GM23338 (cell line): ENCODE data around the gene SRSF1. TPM values are rescaled to one million over a fixed set of nuclear protein-coding genes. Genes with fewer than 3 reads are reported as not detected.

Experiments
- ATAC-seq: fragments of 200-7000 bp; cut with Tn5 transposase; 3 replicates; pipeline ENCODE4 v1.9.1; 2020
- DNase-seq: peaks from one replicate; pipeline ENCODE4 v3.0.0-alpha.2; 2015; ENCODE audit warnings: low spot score
- H2AFZ ChIP-seq: fragments of 200-600 bp; sonication (generic); 2 replicates; pipeline ENCODE4 v1.8.0; 2016; ENCODE audit warnings: antibody characterized with exemption, mild to moderate bottlenecking, moderate library complexity
- H3F3A ChIP-seq: fragments of 200-600 bp; sonication (generic); replicated peaks from 2 replicates; pipeline ENCODE4 v1.8.0; 2017; ENCODE audit warnings: antibody characterized with exemption, mixed run types, low read depth
- H3K27ac ChIP-seq: fragments of 200-600 bp; sonication (generic); 2 replicates; pipeline ENCODE4 v1.6.1; 2016; ENCODE audit warnings: low read depth
- H3K27me3 ChIP-seq: fragments of 200-600 bp; sonication (generic); 2 replicates; pipeline ENCODE4 v1.8.0; 2016; ENCODE audit warnings: mild to moderate bottlenecking, mixed run types, moderate library complexity; ENCODE audit not compliant: insufficient read depth
- H3K36me3 ChIP-seq: fragments of 200-600 bp; sonication (generic); 2 replicates; pipeline ENCODE4 v1.8.0; 2016; ENCODE audit warnings: mild to moderate bottlenecking; ENCODE audit not compliant: insufficient read depth
- H3K4me1 ChIP-seq: fragments of 200-600 bp; sonication (generic); 2 replicates; pipeline ENCODE4 v1.8.0; 2016; ENCODE audit warnings: mild to moderate bottlenecking, moderate library complexity; ENCODE audit not compliant: insufficient read depth
- H3K4me2 ChIP-seq: fragments of 200-600 bp; sonication (generic); 2 replicates; pipeline ENCODE4 v1.7.1; 2017; ENCODE audit warnings: mixed run types
- H3K4me3 ChIP-seq: fragments of 200-600 bp; sonication (generic); 2 replicates; pipeline ENCODE4 v1.6.1; 2016; ENCODE audit warnings: mixed run types
- H3K79me2 ChIP-seq: fragments of 200-600 bp; sonication (generic); replicated peaks from 2 replicates; pipeline ENCODE4 v1.8.0; 2017; ENCODE audit warnings: mild to moderate bottlenecking; ENCODE audit not compliant: insufficient read depth
- H3K9me2 ChIP-seq: fragments of 200-600 bp; sonication (generic); 2 replicates; pipeline ENCODE4 v1.8.0; 2017; ENCODE audit not compliant: insufficient read depth
- H4K20me1 ChIP-seq: fragments of 200-600 bp; sonication (generic); replicated peaks from 2 replicates; pipeline ENCODE4 v1.8.0; 2017; ENCODE audit warnings: mild to moderate bottlenecking; ENCODE audit not compliant: insufficient read depth
- H3K27ac Mint-ChIP-seq: 2 replicates; pipeline ENCODE4 v1.8.0; 2020; ENCODE audit warnings: inconsistent platforms, mild to moderate bottlenecking, moderate library complexity, mixed read lengths
- H3K27me3 Mint-ChIP-seq: 3 replicates; pipeline ENCODE4 v1.8.0; 2022; ENCODE audit warnings: low read depth, mild to moderate bottlenecking, moderate library complexity, mixed read lengths, inconsistent platforms; ENCODE audit not compliant: insufficient read depth, poor library complexity
- H3K36me3 Mint-ChIP-seq: 3 replicates; pipeline ENCODE4 v1.8.0; 2021; ENCODE audit warnings: low read depth, mild to moderate bottlenecking, inconsistent platforms, moderate library complexity, mixed read lengths
- H3K4me1 Mint-ChIP-seq: 3 replicates; pipeline ENCODE4 v1.8.0; 2020; ENCODE audit warnings: mild to moderate bottlenecking, inconsistent platforms, mixed read lengths
- H3K4me3 Mint-ChIP-seq: 3 replicates; pipeline ENCODE4 v1.8.0; 2021; ENCODE audit warnings: moderate library complexity, mild to moderate bottlenecking, inconsistent platforms, mixed read lengths
- H3K9me3 Mint-ChIP-seq: 3 replicates; pipeline ENCODE4 v1.8.0; 2020; ENCODE audit warnings: moderate library complexity, mild to moderate bottlenecking, inconsistent platforms, mixed read lengths
- CREB1 ChIP-seq: fragments of 250-450 bp; sonication (Bioruptor Pico); IDR thresholded peaks from 2 replicates; pipeline ENCODE4 v1.5.0; 2020; ENCODE audit warnings: low read depth, mild to moderate bottlenecking, moderate library complexity
- EZH2 ChIP-seq: fragments of 200-600 bp; sonication (generic); IDR thresholded peaks from one replicate; pipeline ENCODE4 v1.8.0; 2017; ENCODE audit warnings: antibody characterized with exemption, mild to moderate bottlenecking, low read depth; ENCODE audit not compliant: unreplicated experiment
- EZH2phosphoT487 ChIP-seq: fragments of 200-600 bp; sonication (generic); IDR thresholded peaks from one replicate; pipeline ENCODE4 v1.8.1; 2018; ENCODE audit warnings: antibody characterized with exemption; ENCODE audit not compliant: unreplicated experiment
- STAT1 ChIP-seq: IDR thresholded peaks from one replicate; pipeline ENCODE4 v1.6.1; 2016; ENCODE audit warnings: antibody characterized with exemption; ENCODE audit not compliant: unreplicated experiment
- ZNF114 ChIP-seq: fragments of 250-450 bp; sonication (Bioruptor Pico); IDR thresholded peaks from 2 replicates; pipeline ENCODE4 v1.5.0; 2020; ENCODE audit warnings: mild to moderate bottlenecking, moderate library complexity
- polyA plus RNA-seq: library from polyadenylated mRNA; unstranded; fragments of >200 nt; fragmentation: Nextera tagmentation; extraction: Ambion mirVana; gene quantifications from 2 replicates; pipeline ENCODE4 v1.2.1, GENCODE V29; 2016
- total RNA-seq: library from RNA; depleted of rRNA; stranded (reverse); fragments of >200 nt; shearing (Covaris generic); gene quantifications from 2 replicates; pipeline ENCODE4 v1.2.3, GENCODE V29; 2014
- TF ChIP-seq, protein P1 (sequence below): IDR thresholded peaks from 2 replicates; pipeline ENCODE4 v1.6.1; 2016; ENCODE audit warnings: antibody characterized with exemption
- TF ChIP-seq, protein P2 (sequence below): fragments of 250-450 bp; sonication (Bioruptor Pico); IDR thresholded peaks from 2 replicates; pipeline ENCODE4 v1.5.0; 2020; ENCODE audit warnings: mild to moderate bottlenecking, moderate library complexity

The SRSF1 gene
- total and polyA plus RNA-seq, 2 experiments from 2014 or later = 413 to 584 TPM

DNA sequence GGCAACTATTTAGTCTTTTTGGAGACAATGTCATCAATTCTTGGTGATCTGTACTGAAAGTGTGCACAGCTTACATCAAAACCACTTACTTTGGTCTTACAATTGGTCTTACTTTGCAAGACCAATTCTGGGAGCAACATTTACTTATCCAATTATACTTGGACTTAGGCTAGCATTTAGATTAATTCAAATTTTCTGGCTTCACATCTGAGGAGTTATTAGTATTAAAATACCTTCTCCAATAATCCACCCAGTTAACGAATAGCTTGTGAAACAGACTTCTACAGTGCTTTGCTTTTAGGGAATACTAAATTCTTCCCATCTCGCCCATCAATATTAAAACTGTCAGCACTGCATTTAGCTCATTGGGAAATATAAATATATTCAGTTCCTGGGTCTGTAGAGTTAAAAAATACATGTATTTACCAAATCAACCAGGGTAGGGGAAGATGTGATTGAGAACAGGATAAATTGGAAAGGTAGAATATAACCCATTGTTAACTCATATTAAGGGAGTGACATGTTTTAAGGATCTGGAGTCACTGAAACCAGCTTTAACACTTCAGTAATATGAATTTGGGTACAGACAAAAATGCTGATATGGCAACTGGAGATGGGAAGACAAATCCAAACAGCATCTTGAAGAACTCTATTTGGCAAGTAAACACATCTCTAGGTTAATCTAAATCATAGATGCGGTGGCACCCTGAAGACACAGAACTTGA lies 9.8 kb downstream of the SRSF1 start (continued):
- TF ChIP-seq, protein P1, sequence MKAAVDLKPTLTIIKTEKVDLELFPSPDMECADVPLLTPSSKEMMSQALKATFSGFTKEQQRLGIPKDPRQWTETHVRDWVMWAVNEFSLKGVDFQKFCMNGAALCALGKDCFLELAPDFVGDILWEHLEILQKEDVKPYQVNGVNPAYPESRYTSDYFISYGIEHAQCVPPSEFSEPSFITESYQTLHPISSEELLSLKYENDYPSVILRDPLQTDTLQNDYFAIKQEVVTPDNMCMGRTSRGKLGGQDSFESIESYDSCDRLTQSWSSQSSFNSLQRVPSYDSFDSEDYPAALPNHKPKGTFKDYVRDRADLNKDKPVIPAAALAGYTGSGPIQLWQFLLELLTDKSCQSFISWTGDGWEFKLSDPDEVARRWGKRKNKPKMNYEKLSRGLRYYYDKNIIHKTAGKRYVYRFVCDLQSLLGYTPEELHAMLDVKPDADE = no peak
- TF ChIP-seq CREB1 (no peak), STAT1 (no peak), EZH2 (no peak)
- TF ChIP-seq, protein P2, sequence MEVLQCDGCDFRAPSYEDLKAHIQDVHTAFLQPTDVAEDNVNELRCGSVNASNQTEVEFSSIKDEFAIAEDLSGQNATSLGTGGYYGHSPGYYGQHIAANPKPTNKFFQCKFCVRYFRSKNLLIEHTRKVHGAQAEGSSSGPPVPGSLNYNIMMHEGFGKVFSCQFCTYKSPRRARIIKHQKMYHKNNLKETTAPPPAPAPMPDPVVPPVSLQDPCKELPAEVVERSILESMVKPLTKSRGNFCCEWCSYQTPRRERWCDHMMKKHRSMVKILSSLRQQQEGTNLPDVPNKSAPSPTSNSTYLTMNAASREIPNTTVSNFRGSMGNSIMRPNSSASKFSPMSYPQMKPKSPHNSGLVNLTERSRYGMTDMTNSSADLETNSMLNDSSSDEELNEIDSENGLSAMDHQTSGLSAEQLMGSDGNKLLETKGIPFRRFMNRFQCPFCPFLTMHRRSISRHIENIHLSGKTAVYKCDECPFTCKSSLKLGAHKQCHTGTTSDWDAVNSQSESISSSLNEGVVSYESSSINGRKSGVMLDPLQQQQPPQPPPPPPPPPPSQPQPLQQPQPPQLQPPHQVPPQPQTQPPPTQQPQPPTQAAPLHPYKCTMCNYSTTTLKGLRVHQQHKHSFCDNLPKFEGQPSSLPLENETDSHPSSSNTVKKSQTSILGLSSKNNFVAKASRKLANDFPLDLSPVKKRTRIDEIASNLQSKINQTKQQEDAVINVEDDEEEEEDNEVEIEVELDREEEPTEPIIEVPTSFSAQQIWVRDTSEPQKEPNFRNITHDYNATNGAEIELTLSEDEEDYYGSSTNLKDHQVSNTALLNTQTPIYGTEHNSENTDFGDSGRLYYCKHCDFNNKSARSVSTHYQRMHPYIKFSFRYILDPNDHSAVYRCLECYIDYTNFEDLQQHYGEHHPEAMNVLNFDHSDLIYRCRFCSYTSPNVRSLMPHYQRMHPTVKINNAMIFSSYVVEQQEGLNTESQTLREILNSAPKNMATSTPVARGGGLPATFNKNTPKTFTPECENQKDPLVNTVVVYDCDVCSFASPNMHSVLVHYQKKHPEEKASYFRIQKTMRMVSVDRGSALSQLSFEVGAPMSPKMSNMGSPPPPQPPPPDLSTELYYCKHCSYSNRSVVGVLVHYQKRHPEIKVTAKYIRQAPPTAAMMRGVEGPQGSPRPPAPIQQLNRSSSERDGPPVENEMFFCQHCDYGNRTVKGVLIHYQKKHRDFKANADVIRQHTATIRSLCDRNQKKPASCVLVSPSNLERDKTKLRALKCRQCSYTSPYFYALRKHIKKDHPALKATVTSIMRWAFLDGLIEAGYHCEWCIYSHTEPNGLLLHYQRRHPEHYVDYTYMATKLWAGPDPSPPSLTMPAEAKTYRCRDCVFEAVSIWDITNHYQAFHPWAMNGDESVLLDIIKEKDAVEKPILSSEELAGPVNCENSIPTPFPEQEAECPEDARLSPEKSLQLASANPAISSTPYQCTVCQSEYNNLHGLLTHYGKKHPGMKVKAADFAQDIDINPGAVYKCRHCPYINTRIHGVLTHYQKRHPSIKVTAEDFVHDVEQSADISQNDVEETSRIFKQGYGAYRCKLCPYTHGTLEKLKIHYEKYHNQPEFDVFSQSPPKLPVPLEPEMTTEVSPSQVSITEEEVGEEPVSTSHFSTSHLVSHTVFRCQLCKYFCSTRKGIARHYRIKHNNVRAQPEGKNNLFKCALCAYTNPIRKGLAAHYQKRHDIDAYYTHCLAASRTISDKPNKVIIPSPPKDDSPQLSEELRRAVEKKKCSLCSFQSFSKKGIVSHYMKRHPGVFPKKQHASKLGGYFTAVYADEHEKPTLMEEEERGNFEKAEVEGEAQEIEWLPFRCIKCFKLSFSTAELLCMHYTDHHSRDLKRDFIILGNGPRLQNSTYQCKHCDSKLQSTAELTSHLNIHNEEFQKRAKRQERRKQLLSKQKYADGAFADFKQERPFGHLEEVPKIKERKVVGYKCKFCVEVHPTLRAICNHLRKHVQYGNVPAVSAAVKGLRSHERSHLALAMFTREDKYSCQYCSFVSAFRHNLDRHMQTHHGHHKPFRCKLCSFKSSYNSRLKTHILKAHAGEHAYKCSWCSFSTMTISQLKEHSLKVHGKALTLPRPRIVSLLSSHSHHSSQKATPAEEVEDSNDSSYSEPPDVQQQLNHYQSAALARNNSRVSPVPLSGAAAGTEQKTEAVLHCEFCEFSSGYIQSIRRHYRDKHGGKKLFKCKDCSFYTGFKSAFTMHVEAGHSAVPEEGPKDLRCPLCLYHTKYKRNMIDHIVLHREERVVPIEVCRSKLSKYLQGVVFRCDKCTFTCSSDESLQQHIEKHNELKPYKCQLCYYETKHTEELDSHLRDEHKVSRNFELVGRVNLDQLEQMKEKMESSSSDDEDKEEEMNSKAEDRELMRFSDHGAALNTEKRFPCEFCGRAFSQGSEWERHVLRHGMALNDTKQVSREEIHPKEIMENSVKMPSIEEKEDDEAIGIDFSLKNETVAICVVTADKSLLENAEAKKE (CRISPR knock-in tag) = no peak

DNA sequence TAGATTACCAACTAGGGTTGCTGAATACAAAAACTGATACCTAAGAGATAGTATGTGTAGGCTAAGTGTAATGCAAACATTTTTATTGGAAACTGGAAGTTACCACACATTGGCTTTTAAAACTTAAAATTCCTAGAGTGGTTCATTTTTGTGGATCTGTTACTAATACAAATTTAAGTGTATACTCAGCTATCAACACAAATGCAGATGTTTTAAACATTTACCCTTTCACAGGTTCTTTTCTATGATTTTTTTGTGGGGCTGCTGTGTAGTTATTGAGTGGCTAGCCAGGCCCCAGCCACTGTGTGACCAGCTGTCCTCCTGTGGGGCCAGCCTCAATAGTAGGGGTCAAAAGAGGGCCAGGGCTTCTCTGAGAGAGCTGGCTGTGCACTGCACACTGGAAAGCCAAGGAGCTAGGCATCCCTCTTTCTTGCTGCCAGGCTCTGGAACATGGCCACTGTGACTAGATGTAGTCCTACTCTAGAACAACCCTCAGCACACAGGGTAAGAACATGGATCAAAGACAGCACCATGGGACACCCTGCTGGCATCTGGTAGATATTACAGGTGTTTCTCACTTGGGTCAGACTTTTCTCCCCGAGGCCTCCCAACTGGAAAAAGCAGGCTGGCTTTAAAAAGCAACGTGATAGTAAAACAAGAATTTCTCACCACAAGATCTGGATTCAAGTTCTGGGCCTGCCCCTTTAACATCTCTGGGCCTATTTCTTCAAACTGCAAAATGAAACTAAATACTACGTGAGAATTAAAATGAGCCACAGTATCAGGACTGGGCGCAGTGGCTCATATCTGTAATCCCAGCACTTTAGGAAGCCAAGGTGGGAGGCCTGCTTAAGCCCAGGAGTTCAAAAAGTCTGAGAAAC lies 11.7 kb downstream of the SRSF1 start:
- H3K79me2 ChIP-seq = no peaks in the 10 kb centered on the region
- peak; percentile 90 for DNase-seq
- no peaks in the 10 kb centered on the region for H3K9me2 ChIP-seq
- ATAC-seq = peak; percentile 77
- peaks cover 42% of the 10 kb centered on the region; the same call in 2 of the 3 replicates for H3K36me3 Mint-ChIP-seq
- H3K4me1 ChIP-seq = peaks cover 6% of the 10 kb centered on the region; the same call in 1 of the 2 replicates
- peaks cover under 1% of the 10 kb centered on the region; the same call in 1 of the 2 replicates for H3F3A ChIP-seq
- peaks cover 43% of the 10 kb centered on the region for H3K4me1 Mint-ChIP-seq
- no peak overlapping the region for H3K4me3 Mint-ChIP-seq
- H3K27me3 Mint-ChIP-seq = peaks cover 2% of the 10 kb centered on the region
- H3K27ac ChIP-seq = peak overlapping the region; percentile 15; the same call in 1 of the 2 replicates
- H4K20me1 ChIP-seq = peaks cover 11% of the 10 kb centered on the region
- H3K27me3 ChIP-seq = no peaks in the 10 kb centered on the region
- no peak overlapping the region for H3K4me2 ChIP-seq
- H2AFZ ChIP-seq = no peak overlapping the region
- no peak overlapping the region for H3K4me3 ChIP-seq
- H3K27ac Mint-ChIP-seq = no peak overlapping the region
- no peaks in the 10 kb centered on the region; the same call in 1 of the 2 replicates for H3K36me3 ChIP-seq
- no peaks in the 10 kb centered on the region for H3K9me3 Mint-ChIP-seq
- TF ChIP-seq STAT1 (no peak), CREB1 (no peak), ZNF114 (CRISPR knock-in tag) (no peak), EZH2phosphoT487 (no peak)
- TF ChIP-seq, protein P1 = no peak
